ENCODE data around the gene SAXO2.
"Not testable (repeated sequence)": the region's sequence is repeated elsewhere in the genome, so short reads cannot be mapped to it uniquely, and the experiment has no call there.

Gene SAXO2

DNA sequence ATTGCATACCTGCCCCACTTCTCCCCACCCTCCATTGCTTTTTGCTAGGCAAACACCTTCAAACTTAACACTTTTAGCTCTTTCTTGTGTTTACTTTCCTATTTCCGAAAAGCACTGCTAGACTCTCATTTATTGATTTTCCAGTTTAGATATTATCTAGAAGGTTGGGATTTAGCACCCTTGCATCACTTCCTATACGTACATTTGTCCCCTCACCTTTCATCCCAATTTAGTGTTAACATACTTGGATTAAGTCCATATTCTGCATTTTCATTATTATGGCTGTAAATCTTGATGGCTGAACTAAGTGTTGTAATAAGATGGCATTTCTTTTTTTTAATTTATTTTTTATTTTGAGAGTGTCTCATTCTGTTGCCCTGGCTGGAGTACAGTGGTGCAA, 47.2 kb downstream of the SAXO2 start:
- no peak for DNase-seq (ENCODE audit: low read depth)
- H3K4me3 ChIP-seq (ENCODE audit: low read depth, low read length): no peak overlapping the region

DNA sequence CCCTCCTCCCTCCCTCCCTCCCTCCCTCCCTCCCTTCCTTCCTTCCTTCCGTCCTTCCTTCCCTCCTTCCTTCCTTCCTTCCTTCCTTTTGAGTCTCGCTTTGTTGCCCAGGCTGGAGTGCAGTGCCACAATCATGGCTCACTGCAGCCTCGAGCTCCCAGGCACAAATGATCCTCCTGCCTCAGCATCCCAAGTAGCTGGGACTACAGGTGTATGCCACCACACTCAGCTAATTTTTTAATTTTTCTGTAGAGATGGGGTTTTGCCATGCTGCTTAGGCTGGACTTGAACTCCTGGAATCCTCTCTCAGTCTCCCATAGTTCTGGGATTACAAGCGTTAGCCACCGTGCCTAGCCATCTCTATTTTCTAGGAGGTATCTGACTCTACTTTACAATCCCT, 48.7 kb downstream of the SAXO2 start:
- not testable (repeated sequence) for DNase-seq (ENCODE audit: low read depth); H3K4me3 ChIP-seq (ENCODE audit: low read depth, low read length)

GRCh38 chr15:82312586-82313349, 50.1 kb downstream of the SAXO2 start:
- peak; percentile 22 for DNase-seq (ENCODE audit: low read depth)
- H3K4me3 ChIP-seq (ENCODE audit: low read depth, low read length): no peak overlapping the region

DNA sequence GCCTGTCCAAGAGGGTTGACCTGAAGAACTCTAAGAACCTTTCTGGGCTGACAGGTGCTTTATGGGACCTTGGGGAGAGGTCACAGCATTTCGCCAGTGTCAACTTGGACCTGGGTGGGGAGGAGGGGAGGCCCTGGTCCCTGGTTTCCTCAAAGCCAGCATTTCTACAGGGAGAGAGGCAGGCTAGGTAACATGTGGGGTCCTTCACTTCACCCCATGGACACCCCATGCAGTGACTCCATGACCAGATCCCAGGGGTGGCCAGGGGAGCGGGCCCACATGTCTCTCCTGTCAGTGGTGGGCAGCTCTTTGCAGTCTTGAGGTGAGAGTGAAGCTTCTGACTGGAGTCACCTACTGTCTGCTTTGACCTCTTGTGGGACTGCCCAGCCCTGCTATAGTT, 50.8 kb downstream of the SAXO2 start:
- no peak overlapping the region for H3K4me3 ChIP-seq (ENCODE audit: low read depth, low read length)
- no peak for DNase-seq (ENCODE audit: low read depth)

- not testable (repeated sequence) for DNase-seq (ENCODE audit: low read depth); H3K4me3 ChIP-seq (ENCODE audit: low read depth, low read length)
These were observed 51.5 kb downstream of the SAXO2 start for GRCh38 chr15:82313951-82314768.

GRCh38 chr15:82314769-82315518, 52.3 kb downstream of the SAXO2 start:
- no peak overlapping the region for H3K4me3 ChIP-seq (ENCODE audit: low read depth, low read length)
- no peak for DNase-seq (ENCODE audit: low read depth)

DNA sequence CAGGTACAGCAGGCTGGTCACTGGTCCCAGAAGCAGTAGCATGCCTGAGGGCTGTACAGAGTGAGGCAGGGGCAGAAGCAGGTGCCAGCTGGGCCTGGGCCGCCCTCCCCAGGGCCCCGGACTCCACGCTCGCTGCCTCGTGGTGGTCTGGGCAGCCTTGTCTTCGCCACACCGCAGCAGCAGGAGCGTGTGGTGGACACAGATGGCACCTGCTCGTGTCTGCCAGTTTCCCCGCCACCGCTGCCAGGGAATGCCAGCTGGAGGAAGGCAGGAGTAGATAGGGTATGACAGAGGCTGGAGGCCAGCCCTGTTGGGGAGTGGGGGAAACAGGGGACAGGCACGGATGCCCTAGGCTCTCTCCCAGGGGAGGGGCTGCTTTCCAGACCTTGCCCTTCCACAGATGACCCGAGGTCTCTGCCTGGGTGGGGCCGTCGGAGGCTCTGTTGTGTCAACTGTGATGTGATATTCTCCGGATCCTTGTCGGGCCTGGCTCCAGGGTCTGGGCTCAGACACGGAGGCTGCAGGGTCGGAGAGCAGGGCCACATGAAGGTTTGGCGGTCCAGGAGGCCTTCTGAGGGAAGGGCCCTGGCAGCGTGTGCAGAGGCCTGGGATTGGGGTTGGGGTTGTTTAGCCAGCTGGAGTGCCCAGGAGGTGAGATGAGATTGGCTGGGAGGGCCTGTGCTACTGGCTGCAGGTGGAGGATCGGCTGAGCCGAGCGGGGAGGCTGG, 53.1 kb downstream of the SAXO2 start:
- H3K4me3 ChIP-seq (ENCODE audit: low read depth, low read length): no peak overlapping the region
- no peak for DNase-seq (ENCODE audit: low read depth)

- not testable (repeated sequence) for DNase-seq (ENCODE audit: low read depth); H3K4me3 ChIP-seq (ENCODE audit: low read depth, low read length)
These were observed 53.9 kb downstream of the SAXO2 start for GRCh38 chr15:82316247-82317090.

DNA sequence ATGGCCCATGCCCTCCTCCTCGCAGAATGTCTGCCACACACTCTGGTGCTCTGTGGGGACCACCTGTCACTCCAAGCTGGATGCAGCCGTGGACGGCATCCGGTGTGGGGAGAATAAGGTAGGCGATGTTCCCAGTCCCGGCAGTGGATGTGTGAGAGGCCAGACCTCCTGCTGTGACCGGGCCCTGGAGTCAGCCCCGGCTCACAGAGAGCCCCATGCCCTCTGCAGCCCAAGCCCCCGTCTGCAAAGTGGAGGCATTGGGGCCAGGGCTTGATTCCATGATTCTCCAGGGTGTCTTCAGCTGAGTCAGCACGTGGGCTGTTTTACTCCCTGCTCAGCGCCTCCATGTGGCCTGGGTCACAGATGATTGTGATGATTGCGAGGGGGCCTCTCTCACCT, 54.5 kb downstream of the SAXO2 start:
- no peak overlapping the region for H3K4me3 ChIP-seq (ENCODE audit: low read depth, low read length)
- no peak for DNase-seq (ENCODE audit: low read depth)

- not testable (repeated sequence) for H3K4me3 ChIP-seq (ENCODE audit: low read depth, low read length); DNase-seq (ENCODE audit: low read depth)
These were observed 54.9 kb downstream of the SAXO2 start for GRCh38 chr15:82317516-82317915.

GRCh38 chr15:82318281-82318680, 55.7 kb downstream of the SAXO2 start:
- H3K4me3 ChIP-seq (ENCODE audit: low read depth, low read length); DNase-seq (ENCODE audit: low read depth): not testable (repeated sequence)

- DNase-seq (ENCODE audit: low read depth): not testable (repeated sequence)
These were observed 57.1 kb downstream of the SAXO2 start for GRCh38 chr15:82319522-82320278.

DNA sequence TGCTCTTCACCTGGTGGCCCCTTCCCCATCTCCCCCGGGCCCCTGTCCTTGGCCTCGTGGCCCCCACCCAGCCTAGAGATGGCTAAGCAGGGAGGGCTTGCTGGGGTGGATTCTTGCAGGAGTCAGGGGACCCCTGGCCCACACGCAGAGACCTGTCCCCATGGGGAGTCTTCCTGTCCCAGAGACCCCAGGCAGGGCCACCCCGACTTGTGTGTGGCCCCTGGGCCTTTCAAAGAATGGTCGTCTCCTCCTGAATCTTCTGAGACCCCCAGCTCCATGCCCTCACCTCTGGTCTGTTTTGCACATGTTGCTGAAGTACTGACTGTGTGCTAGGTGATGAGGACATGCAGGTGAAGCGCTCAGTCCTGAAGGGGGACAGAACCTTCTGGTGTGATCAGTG, 58.2 kb downstream of the SAXO2 start:
- not testable (repeated sequence) for H3K4me3 ChIP-seq (ENCODE audit: low read depth, low read length); DNase-seq (ENCODE audit: low read depth)

More at GRCh38 chr15:82319522-82320278, 57.1 kb downstream of the SAXO2 start:
- not testable (repeated sequence) for H3K4me3 ChIP-seq (ENCODE audit: low read depth, low read length)

DNA sequence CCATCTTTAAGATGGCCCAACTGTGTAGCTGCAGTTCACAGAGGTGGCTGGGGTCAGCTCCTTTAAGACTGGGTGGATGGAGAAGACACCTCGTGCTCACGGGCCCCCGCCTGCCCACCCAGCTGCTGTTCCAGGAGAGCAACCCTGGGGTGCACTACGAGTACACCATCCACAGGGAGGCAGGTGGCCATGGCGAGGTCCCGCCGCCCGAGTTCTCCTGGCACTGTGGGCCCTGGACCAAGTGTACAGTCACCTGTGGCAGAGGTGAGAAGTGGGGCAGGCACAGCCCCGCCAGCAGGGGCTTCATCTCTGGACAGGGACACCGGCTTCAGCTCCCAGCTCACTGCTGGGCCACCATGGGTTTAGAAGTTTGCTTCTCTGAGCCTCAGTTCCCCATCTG, 59.9 kb downstream of the SAXO2 start:
- not testable (repeated sequence) for DNase-seq (ENCODE audit: low read depth)

GRCh38 chr15:82324831-82325230, 62.2 kb downstream of the SAXO2 start:
- DNase-seq (ENCODE audit: low read depth); H3K4me3 ChIP-seq (ENCODE audit: low read depth, low read length): not testable (repeated sequence)

More for the DNA sequence above, 59.9 kb downstream of the SAXO2 start:
- H3K4me3 ChIP-seq (ENCODE audit: low read depth, low read length): not testable (repeated sequence)

DNA sequence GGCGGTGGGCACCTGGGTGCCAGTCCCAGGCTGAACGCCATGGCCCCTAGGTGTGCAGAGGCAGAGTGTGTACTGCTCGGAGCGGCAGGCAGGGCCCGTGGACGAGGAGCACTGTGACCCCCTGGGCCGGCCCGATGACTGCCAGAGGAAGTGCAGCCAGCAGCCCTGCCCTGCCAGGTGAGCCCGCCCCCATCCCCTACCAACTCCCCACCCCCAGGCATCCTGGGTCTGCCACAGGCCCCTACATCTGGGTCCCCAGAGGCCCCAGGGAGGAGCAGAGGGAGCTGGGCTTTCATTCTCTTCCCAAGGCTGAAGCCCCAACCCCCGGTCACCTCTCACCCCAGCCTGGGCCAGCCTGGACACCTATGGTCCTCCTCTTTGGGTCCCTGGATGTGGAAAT, 63.0 kb downstream of the SAXO2 start:
- not testable (repeated sequence) for DNase-seq (ENCODE audit: low read depth); H3K4me3 ChIP-seq (ENCODE audit: low read depth, low read length)

- H3K4me3 ChIP-seq (ENCODE audit: low read depth, low read length); DNase-seq (ENCODE audit: low read depth): not testable (repeated sequence)
These were observed 64.3 kb downstream of the SAXO2 start for GRCh38 chr15:82326896-82327295.

DNA sequence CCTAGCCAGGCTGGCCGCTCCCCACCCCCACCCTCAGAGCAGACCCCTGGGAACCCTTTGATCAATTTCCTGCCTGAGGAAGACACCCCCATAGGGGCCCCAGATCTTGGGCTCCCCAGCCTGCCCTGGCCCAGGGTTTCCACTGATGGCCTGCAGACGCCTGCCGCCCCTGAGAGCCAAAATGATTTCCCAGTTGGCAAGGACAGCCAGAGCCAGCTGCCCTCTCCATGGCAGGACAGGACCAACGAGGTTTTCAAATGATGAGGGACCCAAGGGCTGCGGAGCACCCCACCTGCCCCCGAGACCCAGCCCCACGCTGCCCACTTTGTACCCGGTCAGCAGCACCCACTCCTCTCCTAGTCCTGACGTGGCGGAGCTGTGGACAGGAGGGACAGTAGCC, 64.8 kb downstream of the SAXO2 start:
- not testable (repeated sequence) for DNase-seq (ENCODE audit: low read depth)

More for the DNA sequence above, 64.8 kb downstream of the SAXO2 start:
- not testable (repeated sequence) for H3K4me3 ChIP-seq (ENCODE audit: low read depth, low read length)

All from skeletal muscle cell (primary cell).